Central memory CD8-positive, alpha-beta T cell (primary cell): ENCODE data around the gene SCMH1.

Experiments used
- ATAC-seq: fragments of 150-1000 bp; cut with Tn5 transposase; replicated peaks from 2 replicates; pipeline ENCODE4 v1.10.0; 2022; ENCODE audit warnings: mild to moderate bottlenecking, moderate FRiP score, moderate number of reproducible peaks; ENCODE audit not compliant: poor library complexity, severe bottlenecking; ENCODE audit errors: extremely low read depth
- DNase-seq, 2 donors: peaks; one replicate each; pipeline ENCODE4 v3.0.0; 2021; ENCODE audit warnings: low spot score in 2 of 2
- H3K27ac Mint-ChIP-seq: one replicate; pipeline ENCODE4 v1.8.0; 2022; ENCODE audit warnings: low read depth, mild to moderate bottlenecking, moderate library complexity, mixed read lengths
- H3K27me3 Mint-ChIP-seq: one replicate; pipeline ENCODE4 v1.8.0; 2022; ENCODE audit warnings: mixed read lengths
- H3K36me3 Mint-ChIP-seq: one replicate; pipeline ENCODE4 v1.8.0; 2022; ENCODE audit warnings: mild to moderate bottlenecking, moderate library complexity, mixed read lengths; ENCODE audit not compliant: insufficient read depth
- H3K4me1 Mint-ChIP-seq: one replicate; pipeline ENCODE4 v1.8.0; 2022; ENCODE audit warnings: mixed read lengths
- H3K4me3 Mint-ChIP-seq: one replicate; pipeline ENCODE4 v1.8.0; 2022; ENCODE audit warnings: mild to moderate bottlenecking, moderate library complexity, mixed read lengths
- H3K9me3 Mint-ChIP-seq: one replicate; pipeline ENCODE4 v1.8.0; 2022; ENCODE audit warnings: mixed read lengths

SCMH1 gene

DNA sequence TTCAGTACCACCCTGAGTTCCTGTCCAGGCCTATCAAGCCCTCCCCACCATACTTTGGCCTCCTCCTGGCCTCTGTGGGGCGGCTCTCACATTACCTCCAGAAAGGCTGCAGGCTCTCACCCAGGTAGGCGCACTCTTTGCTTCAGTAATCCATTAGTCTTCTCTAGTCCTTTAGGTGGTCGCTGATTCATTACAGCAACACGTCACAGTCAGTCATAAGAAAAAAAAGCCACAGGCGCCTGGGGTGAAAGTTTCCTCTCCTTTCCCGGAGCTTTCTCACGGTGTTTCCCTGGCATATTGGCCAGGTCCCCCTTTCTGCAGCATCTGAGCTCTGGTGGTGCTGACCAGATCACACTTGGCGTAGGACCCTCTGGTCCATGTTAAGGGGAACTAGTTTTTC lies 232.6 kb downstream of the SCMH1 start:
- H3K27ac Mint-ChIP-seq, result no peak overlapping the region
- DNase-seq (no peak), ATAC-seq (no peak)
- no peaks in the 10 kb centered on the region for H3K27me3 Mint-ChIP-seq
- no peaks in the 10 kb centered on the region for H3K4me1 Mint-ChIP-seq
- H3K4me3 Mint-ChIP-seq, result no peak overlapping the region
- no peaks in the 10 kb centered on the region for H3K9me3 Mint-ChIP-seq
- H3K36me3 Mint-ChIP-seq, result peaks cover 43% of the 10 kb centered on the region

GRCh38 chr1:41006942-41007865 lies 234.9 kb downstream of the SCMH1 start:
- no peak overlapping the region for H3K27ac Mint-ChIP-seq
- H3K27me3 Mint-ChIP-seq, result no peaks in the 10 kb centered on the region
- H3K9me3 Mint-ChIP-seq, result no peaks in the 10 kb centered on the region
- peaks cover 15% of the 10 kb centered on the region for H3K4me1 Mint-ChIP-seq
- H3K4me3 Mint-ChIP-seq, result no peak overlapping the region
- peaks cover 47% of the 10 kb centered on the region for H3K36me3 Mint-ChIP-seq
- no peak for DNase-seq
- no peak for ATAC-seq

- Mint-ChIP-seq H3K36me3 (peaks cover 43% of the 10 kb centered on the region), H3K27ac (no peak overlapping the region), H3K27me3 (no peaks in the 10 kb centered on the region), H3K4me3 (no peak overlapping the region), H3K9me3 (no peaks in the 10 kb centered on the region), H3K4me1 (peaks cover 15% of the 10 kb centered on the region)
- ATAC-seq (no peak), DNase-seq (no peak)
These were observed 236.2 kb downstream of the SCMH1 start for GRCh38 chr1:41005876-41006275.

- ATAC-seq, result peak; percentile 100
- no peaks in the 10 kb centered on the region for H3K27me3 Mint-ChIP-seq
- H3K4me1 Mint-ChIP-seq, result peaks cover 15% of the 10 kb centered on the region
- no peak overlapping the region for H3K4me3 Mint-ChIP-seq
- peaks cover 44% of the 10 kb centered on the region for H3K36me3 Mint-ChIP-seq
- DNase-seq, result peak; percentile 66 to 89
- H3K27ac Mint-ChIP-seq, result peak overlapping the region; percentile 13
- no peaks in the 10 kb centered on the region for H3K9me3 Mint-ChIP-seq
These were observed 238.4 kb downstream of the SCMH1 start for GRCh38 chr1:41003640-41004220.

DNA sequence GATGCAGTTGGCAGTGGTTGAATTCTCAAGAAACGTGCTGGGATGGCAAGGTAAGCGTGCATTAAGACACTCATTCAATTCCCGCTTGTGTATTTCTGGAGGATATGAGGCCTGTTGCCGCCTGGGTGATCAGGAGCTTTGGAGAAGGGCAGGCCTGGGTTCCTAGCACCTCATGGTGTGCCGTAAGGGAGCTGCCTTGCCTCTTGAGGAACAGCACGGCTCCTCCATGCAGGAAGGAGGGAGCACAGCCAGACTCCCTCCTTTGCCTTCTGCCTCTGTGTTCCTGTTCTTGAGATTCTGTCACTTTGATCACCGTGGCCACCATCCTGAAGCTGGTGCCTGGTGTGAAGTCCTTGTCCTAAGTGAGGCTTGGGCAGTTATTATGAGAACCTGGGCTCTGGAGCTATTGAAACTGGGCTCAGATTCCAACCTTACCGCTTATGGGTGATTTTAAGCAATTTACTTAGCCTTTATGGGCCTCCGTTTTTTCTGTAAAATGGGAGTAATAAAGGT lies 238.9 kb downstream of the SCMH1 start:
- Mint-ChIP-seq H3K27ac (peak overlapping the region; percentile 35), H3K4me1 (peaks cover 15% of the 10 kb centered on the region), H3K27me3 (no peaks in the 10 kb centered on the region), H3K9me3 (no peaks in the 10 kb centered on the region), H3K36me3 (peaks cover 40% of the 10 kb centered on the region), H3K4me3 (no peak overlapping the region)
- no peak for DNase-seq
- ATAC-seq, result no peak

DNA sequence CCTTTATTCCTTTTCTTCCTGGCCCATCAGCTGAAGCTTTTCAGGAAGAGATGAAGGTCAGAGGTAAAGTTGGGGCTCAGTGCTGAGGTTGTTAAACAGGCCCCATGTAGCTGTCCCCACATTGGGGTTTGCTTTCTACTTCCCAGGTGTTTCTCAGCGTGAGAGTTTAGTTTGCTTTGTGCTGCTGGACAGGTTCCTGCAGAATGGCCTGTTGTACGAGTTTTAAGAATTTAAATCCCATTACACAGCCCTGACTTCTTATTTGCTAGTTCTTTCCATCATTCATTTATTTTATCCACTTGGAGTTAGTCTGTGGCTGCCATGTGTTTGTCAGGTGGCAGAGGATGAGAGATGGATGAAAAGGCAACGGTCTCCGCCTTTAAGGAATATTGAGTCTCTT lies 243.4 kb downstream of the SCMH1 start:
- no peak overlapping the region for H3K4me3 Mint-ChIP-seq
- peaks cover 52% of the 10 kb centered on the region for H3K36me3 Mint-ChIP-seq
- DNase-seq, result no peak
- H3K4me1 Mint-ChIP-seq, result peaks cover 11% of the 10 kb centered on the region
- no peak for ATAC-seq
- H3K9me3 Mint-ChIP-seq, result no peaks in the 10 kb centered on the region
- no peaks in the 10 kb centered on the region for H3K27me3 Mint-ChIP-seq
- no peak overlapping the region for H3K27ac Mint-ChIP-seq

DNA sequence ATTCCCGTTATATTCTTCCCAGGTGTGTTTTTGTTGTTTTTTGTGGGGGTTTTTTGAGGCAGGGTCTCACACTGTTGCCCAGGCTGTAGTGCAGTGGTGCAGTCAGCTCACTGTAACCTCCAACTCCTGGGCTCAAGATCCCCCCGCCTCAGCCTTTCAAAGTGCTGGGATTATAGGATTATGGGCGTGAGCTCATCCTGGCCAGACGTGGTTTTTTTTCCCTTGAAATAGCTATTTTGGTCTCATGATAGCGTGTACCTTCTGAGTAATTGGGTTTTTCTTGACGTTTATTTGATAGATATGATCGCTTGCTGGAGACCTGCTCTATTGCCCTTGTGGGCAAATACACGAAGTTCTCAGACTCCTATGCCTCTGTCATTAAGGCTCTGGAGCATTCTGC lies 245.0 kb downstream of the SCMH1 start:
- DNase-seq, result no peak
- H3K27me3 Mint-ChIP-seq, result no peaks in the 10 kb centered on the region
- ATAC-seq, result no peak
- no peaks in the 10 kb centered on the region for H3K9me3 Mint-ChIP-seq
- H3K4me1 Mint-ChIP-seq, result no peaks in the 10 kb centered on the region
- H3K27ac Mint-ChIP-seq, result peak overlapping the region; percentile 74
- H3K4me3 Mint-ChIP-seq, result no peak overlapping the region
- H3K36me3 Mint-ChIP-seq, result peaks cover 60% of the 10 kb centered on the region

- H3K36me3 Mint-ChIP-seq, result peaks cover 76% of the 10 kb centered on the region
- no peaks in the 10 kb centered on the region for H3K4me1 Mint-ChIP-seq
- no peak overlapping the region for H3K27ac Mint-ChIP-seq
- no peak overlapping the region for H3K4me3 Mint-ChIP-seq
- DNase-seq, result no peak
- H3K9me3 Mint-ChIP-seq, result no peaks in the 10 kb centered on the region
- no peak for ATAC-seq
- no peaks in the 10 kb centered on the region for H3K27me3 Mint-ChIP-seq
These were observed 253.0 kb downstream of the SCMH1 start for GRCh38 chr1:40989066-40989465.

DNA sequence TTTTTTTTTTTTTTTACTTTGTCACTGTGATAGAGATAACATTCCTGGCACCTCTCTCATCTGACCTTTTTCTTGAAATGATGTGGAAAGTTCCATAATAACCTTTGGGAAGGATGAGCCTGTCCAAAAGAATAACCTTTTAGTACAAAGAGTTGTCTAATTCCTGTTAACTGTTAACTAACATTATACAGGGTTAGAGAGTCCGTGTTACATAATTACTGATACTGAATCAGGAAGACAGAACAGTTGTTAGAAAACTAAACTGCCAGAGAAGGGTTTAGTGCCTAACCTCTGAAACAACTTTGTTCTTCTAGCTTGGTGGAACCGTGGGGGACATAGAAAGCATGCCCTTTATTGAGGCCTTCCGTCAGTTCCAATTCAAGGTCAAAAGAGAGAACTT lies 253.8 kb downstream of the SCMH1 start:
- H3K4me1 Mint-ChIP-seq, result no peaks in the 10 kb centered on the region
- no peaks in the 10 kb centered on the region for H3K9me3 Mint-ChIP-seq
- H3K4me3 Mint-ChIP-seq, result no peak overlapping the region
- ATAC-seq (no peak), DNase-seq (no peak)
- H3K27ac Mint-ChIP-seq, result no peak overlapping the region
- H3K36me3 Mint-ChIP-seq, result peaks cover 73% of the 10 kb centered on the region
- H3K27me3 Mint-ChIP-seq, result no peaks in the 10 kb centered on the region

DNA sequence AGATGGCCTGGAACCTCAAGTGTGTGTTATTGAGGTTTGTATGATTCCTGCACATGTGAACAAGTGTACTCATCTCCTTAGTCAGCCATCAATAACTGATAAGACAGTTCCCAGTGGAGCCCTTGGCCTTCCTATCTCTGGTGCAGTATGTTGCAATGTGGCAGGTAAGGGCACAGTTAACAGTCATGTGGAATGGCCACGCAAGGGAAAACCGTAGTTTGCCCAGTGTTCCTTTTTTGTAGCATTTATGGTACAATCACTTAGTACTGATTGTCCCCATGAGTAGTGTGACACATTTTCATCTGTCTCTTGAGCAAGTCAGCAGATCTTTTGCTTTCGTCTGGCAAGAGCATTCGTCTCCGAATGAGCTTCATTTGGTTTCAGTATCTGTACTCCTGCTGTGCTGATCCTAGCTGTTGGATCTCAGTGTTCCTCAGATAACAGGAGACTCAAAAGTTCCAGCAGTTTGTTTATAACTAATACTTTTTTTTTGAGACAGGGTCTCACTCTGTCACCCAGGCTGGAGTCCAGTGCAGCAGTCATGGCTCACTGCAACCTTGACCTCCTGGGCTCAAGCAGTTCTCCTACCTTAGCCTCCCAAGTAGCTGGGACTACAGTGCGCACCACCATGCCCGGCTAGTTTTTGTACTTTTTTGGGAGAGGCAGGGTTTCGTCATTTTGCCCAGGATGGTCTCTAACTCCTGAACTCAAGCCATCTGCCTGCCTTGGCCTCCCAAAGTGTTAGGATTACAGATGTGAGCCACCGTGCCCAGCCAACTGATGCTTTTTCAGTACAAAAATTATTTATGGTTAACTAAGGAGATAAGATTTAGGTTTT lies 254.4 kb downstream of the SCMH1 start:
- Mint-ChIP-seq H3K4me1 (no peaks in the 10 kb centered on the region), H3K27ac (no peak overlapping the region), H3K4me3 (no peak overlapping the region), H3K9me3 (no peaks in the 10 kb centered on the region), H3K27me3 (no peaks in the 10 kb centered on the region), H3K36me3 (peaks cover 69% of the 10 kb centered on the region)
- DNase-seq (no peak), ATAC-seq (no peak)

GRCh38 chr1:40986956-40987355 lies 255.2 kb downstream of the SCMH1 start:
- DNase-seq (no peak), ATAC-seq (no peak)
- Mint-ChIP-seq H3K4me3 (no peak overlapping the region), H3K27ac (no peak overlapping the region), H3K27me3 (no peaks in the 10 kb centered on the region), H3K4me1 (peaks cover 4% of the 10 kb centered on the region), H3K36me3 (peaks cover 64% of the 10 kb centered on the region), H3K9me3 (no peaks in the 10 kb centered on the region)

- Mint-ChIP-seq H3K36me3 (peaks cover 58% of the 10 kb centered on the region), H3K4me3 (no peak overlapping the region), H3K9me3 (no peaks in the 10 kb centered on the region), H3K27ac (peak overlapping the region; percentile 2), H3K4me1 (peaks cover 8% of the 10 kb centered on the region), H3K27me3 (no peaks in the 10 kb centered on the region)
- DNase-seq (no peak), ATAC-seq (no peak)
These were observed 255.8 kb downstream of the SCMH1 start for GRCh38 chr1:40986328-40986783.
